HEK293 (cell line): ENCODE measurements around the gene RNU7-1.

Experiments used
- CTCF ChIA-PET: fragments of 350-600 bp; formaldehyde crosslinking; extraction: SDS; loops from one replicate; lab custom pipeline; 2021; ENCODE audit warnings: antibody characterized with exemption; lab: Yijun Ruan, JAX
- POLR2A ChIA-PET: fragments of 300-600 bp; formaldehyde crosslinking; extraction: SDS; loops from one replicate; lab custom pipeline; 2020; ENCODE audit warnings: antibody characterized with exemption, inconsistent platforms; lab: Yijun Ruan, JAX
- H3K27ac ChIP-seq: fragments of 200-500 bp; sonication (Bioruptor generic); 2 replicates; pipeline ENCODE4 v1.5.1; 2014; ENCODE audit warnings: low read depth, low read length, control low read depth, inconsistent platforms; ENCODE audit errors: extremely low read depth
- H3K36me3 ChIP-seq, 2 experiments: fragments of 200-500 bp in 1 of 2; sonication (Bioruptor generic) in 1 of 2; 1 replicate in 1 of 2; 2 replicates in 1 of 2; pipeline ENCODE4 v1.5.1; 2014 to 2017; ENCODE audit warnings: inconsistent platforms in 2 of 2, low read length in 2 of 2; ENCODE audit not compliant: control insufficient read depth in 2 of 2, insufficient read depth in 1 of 2
- H3K4me1 ChIP-seq: fragments of 200-500 bp; sonication (Bioruptor generic); 2 replicates; pipeline ENCODE4 v1.5.1; 2014; ENCODE audit warnings: mild to moderate bottlenecking, low read length, inconsistent platforms; ENCODE audit not compliant: control insufficient read depth, insufficient read depth
- H3K4me3 ChIP-seq: 2 replicates; pipeline ENCODE4 v1.5.1; 2011; ENCODE audit warnings: low read depth, mild to moderate bottlenecking, control low read depth, low read length, moderate library complexity
- H3K9me3 ChIP-seq: fragments of 200-500 bp; sonication (Bioruptor generic); 2 replicates; pipeline ENCODE4 v1.5.1; 2014; ENCODE audit warnings: low read depth, low read length, inconsistent platforms; ENCODE audit not compliant: control insufficient read depth, insufficient read depth
- GLI4 ChIP-seq: fragments of 450-650 bp; formaldehyde crosslinking; IDR thresholded peaks from 2 replicates; pipeline ENCODE4 v1.5.1; 2016; ENCODE audit warnings: missing biosample characterization, missing genetic modification characterization
- KLF16 ChIP-seq: fragments of 450-650 bp; formaldehyde crosslinking; IDR thresholded peaks from 2 replicates; pipeline ENCODE4 v1.5.1; 2017; ENCODE audit warnings: missing biosample characterization, missing genetic modification characterization
- SP7 ChIP-seq: fragments of 450-650 bp; formaldehyde crosslinking; IDR thresholded peaks from 2 replicates; pipeline ENCODE4 v1.5.1; 2016; ENCODE audit warnings: missing biosample characterization, missing genetic modification characterization
- YY1 ChIP-seq: fragments of 450-650 bp; formaldehyde crosslinking; IDR thresholded peaks from 2 replicates; pipeline ENCODE4 v1.5.1; 2018; ENCODE audit warnings: missing biosample characterization, missing genetic modification characterization
- ZBTB7A ChIP-seq: fragments of 450-650 bp; formaldehyde crosslinking; IDR thresholded peaks from 2 replicates; pipeline ENCODE4 v1.5.1; 2016; ENCODE audit warnings: low read depth, missing biosample characterization, missing genetic modification characterization
- ZFP41 ChIP-seq: fragments of 450-650 bp; formaldehyde crosslinking; IDR thresholded peaks from 2 replicates; pipeline ENCODE4 v1.5.1; 2016; ENCODE audit warnings: missing biosample characterization, missing genetic modification characterization, borderline replicate concordance
- ZNF18 ChIP-seq: fragments of 450-650 bp; formaldehyde crosslinking; IDR thresholded peaks from 2 replicates; pipeline ENCODE4 v1.5.1; 2016; ENCODE audit warnings: missing biosample characterization, missing genetic modification characterization
- ZNF23 ChIP-seq: fragments of 450-650 bp; formaldehyde crosslinking; IDR thresholded peaks from 2 replicates; pipeline ENCODE4 v1.5.1; 2016; ENCODE audit warnings: missing biosample characterization, missing genetic modification characterization, borderline replicate concordance
- ZNF24 ChIP-seq: fragments of 450-650 bp; formaldehyde crosslinking; IDR thresholded peaks from 2 replicates; pipeline ENCODE4 v1.5.1; 2016; ENCODE audit warnings: missing biosample characterization, missing genetic modification characterization
- ZNF335 ChIP-seq: fragments of 450-650 bp; formaldehyde crosslinking; conservative IDR thresholded peaks from 2 replicates; pipeline ENCODE4 v1.5.1; 2016; ENCODE audit warnings: missing biosample characterization, missing genetic modification characterization
- ZNF449 ChIP-seq: fragments of 450-650 bp; formaldehyde crosslinking; IDR thresholded peaks from 2 replicates; pipeline ENCODE4 v1.5.1; 2017; ENCODE audit warnings: missing biosample characterization, mild to moderate bottlenecking, missing genetic modification characterization, moderate library complexity
- ZNF561 ChIP-seq: fragments of 450-650 bp; IDR thresholded peaks from 2 replicates; pipeline ENCODE4 v1.5.1; 2018; ENCODE audit warnings: missing biosample characterization, missing genetic modification characterization, borderline replicate concordance
- ZNF692 ChIP-seq: fragments of 450-650 bp; formaldehyde crosslinking; IDR thresholded peaks from 2 replicates; pipeline ENCODE4 v1.5.1; 2016; ENCODE audit warnings: missing biosample characterization, missing genetic modification characterization
- ZNF768 ChIP-seq: fragments of 450-650 bp; formaldehyde crosslinking; IDR thresholded peaks from 2 replicates; pipeline ENCODE4 v1.5.1; 2018; ENCODE audit warnings: missing biosample characterization, mild to moderate bottlenecking, missing genetic modification characterization
- ZNF785 ChIP-seq: fragments of 450-650 bp; formaldehyde crosslinking; IDR thresholded peaks from 2 replicates; pipeline ENCODE4 v1.5.1; 2016; ENCODE audit warnings: missing biosample characterization, missing genetic modification characterization
- ZNF837 ChIP-seq: fragments of 450-650 bp; formaldehyde crosslinking; IDR thresholded peaks from 2 replicates; pipeline ENCODE4 v1.5.1; 2016; ENCODE audit warnings: missing biosample characterization, missing genetic modification characterization
- ZSCAN30 ChIP-seq: fragments of 450-650 bp; IDR thresholded peaks from 2 replicates; pipeline ENCODE4 v1.5.1; 2018; ENCODE audit warnings: missing biosample characterization, mild to moderate bottlenecking, missing genetic modification characterization, moderate library complexity
- ZXDB ChIP-seq: fragments of 450-650 bp; formaldehyde crosslinking; IDR thresholded peaks from 2 replicates; pipeline ENCODE4 v1.5.1; 2016; ENCODE audit warnings: missing biosample characterization, missing genetic modification characterization
- TF ChIP-seq, protein P1 (sequence below): fragments of 450-650 bp; formaldehyde crosslinking; conservative IDR thresholded peaks from 2 replicates; pipeline ENCODE4 v1.5.1; 2016; ENCODE audit warnings: low read depth, missing biosample characterization, missing genetic modification characterization
- TF ChIP-seq, protein P2 (sequence below): fragments of 450-650 bp; formaldehyde crosslinking; IDR thresholded peaks from 2 replicates; pipeline ENCODE4 v1.5.1; 2016; ENCODE audit warnings: missing biosample characterization, missing genetic modification characterization
- TF ChIP-seq, protein P3 (sequence below): fragments of 450-650 bp; formaldehyde crosslinking; IDR thresholded peaks from 2 replicates; pipeline ENCODE4 v1.5.1; 2016; ENCODE audit warnings: missing biosample characterization, missing genetic modification characterization

Gene RNU7-1

GRCh38 chr12:6943722-6944380, at the start of gene RNU7-1, which contains the start of gene C12orf57:
RNU7-1 (plus strand) TSS chr12:6943816.
C12orf57 (plus strand) TSS chr12:6944022; CDS start chr12:6944122, 100 bp downstream.
- peaks cover 10 to 37% of the 10 kb centered on the region in 2 experiments; a peak in 2 of 3 replicates for H3K36me3 ChIP-seq
- CTCF ChIA-PET = interaction anchor here (0.6 to 6.8 kb wide), 24 partner anchors 8 to 324 kb away, joined by 3 to 138 read pairs (median 6); partner anchors contain the start of genes C1R, C1RL and SPSB2
- no peaks in the 10 kb centered on the region for H3K9me3 ChIP-seq
- H3K4me1 ChIP-seq = peaks cover 14% of the 10 kb centered on the region
- POLR2A ChIA-PET = interaction anchor here (0.6 to 4.9 kb wide), 39 partner anchors 9 to 410 kb away, joined by 3 to 99 read pairs (median 5); partner anchors contain the start of genes C1RL, CDCA3, COPS7A and ENO2
- peak within 1 kb of the TSS; percentile 61 for H3K4me3 ChIP-seq
- H3K27ac ChIP-seq = peak within 1 kb of the TSS; percentile 87
- TF ChIP-seq ZNF785 (tag by site-specific recombination) = 0 out of 2 replicates have a peak, but pooled peaks have one; percentile 43
- no peak; the same call in 1 of the 2 replicates for TF ChIP-seq ZNF335 (tag by site-specific recombination)
- TF ChIP-seq, protein P1, sequence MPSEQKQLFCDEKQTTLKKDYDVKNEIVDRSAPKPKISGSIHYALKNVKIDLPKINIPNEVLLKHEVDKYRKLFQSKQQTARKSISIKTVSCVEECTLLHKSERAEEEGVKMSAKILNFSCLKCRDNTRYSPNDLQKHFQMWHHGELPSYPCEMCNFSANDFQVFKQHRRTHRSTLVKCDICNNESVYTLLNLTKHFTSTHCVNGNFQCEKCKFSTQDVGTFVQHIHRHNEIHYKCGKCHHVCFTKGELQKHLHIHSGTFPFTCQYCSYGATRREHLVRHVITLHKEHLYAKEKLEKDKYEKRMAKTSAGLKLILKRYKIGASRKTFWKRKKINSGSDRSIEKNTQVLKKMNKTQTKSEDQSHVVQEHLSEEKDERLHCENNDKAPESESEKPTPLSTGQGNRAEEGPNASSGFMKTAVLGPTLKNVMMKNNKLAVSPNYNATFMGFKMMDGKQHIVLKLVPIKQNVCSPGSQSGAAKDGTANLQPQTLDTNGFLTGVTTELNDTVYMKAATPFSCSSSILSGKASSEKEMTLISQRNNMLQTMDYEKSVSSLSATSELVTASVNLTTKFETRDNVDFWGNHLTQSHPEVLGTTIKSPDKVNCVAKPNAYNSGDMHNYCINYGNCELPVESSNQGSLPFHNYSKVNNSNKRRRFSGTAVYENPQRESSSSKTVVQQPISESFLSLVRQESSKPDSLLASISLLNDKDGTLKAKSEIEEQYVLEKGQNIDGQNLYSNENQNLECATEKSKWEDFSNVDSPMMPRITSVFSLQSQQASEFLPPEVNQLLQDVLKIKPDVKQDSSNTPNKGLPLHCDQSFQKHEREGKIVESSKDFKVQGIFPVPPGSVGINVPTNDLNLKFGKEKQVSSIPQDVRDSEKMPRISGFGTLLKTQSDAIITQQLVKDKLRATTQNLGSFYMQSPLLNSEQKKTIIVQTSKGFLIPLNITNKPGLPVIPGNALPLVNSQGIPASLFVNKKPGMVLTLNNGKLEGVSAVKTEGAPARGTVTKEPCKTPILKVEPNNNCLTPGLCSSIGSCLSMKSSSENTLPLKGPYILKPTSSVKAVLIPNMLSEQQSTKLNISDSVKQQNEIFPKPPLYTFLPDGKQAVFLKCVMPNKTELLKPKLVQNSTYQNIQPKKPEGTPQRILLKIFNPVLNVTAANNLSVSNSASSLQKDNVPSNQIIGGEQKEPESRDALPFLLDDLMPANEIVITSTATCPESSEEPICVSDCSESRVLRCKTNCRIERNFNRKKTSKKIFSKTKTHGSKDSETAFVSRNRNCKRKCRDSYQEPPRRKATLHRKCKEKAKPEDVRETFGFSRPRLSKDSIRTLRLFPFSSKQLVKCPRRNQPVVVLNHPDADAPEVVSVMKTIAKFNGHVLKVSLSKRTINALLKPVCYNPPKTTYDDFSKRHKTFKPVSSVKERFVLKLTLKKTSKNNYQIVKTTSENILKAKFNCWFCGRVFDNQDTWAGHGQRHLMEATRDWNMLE (tag by site-specific recombination) = peak; percentile 38; the same call in 1 of the 2 replicates
- peak; percentile 42; the same call in 1 of the 2 replicates for TF ChIP-seq ZNF18 (tag by site-specific recombination)
- TF ChIP-seq ZSCAN30 (tag by site-specific recombination) = peak; percentile 62
- TF ChIP-seq, protein P2, sequence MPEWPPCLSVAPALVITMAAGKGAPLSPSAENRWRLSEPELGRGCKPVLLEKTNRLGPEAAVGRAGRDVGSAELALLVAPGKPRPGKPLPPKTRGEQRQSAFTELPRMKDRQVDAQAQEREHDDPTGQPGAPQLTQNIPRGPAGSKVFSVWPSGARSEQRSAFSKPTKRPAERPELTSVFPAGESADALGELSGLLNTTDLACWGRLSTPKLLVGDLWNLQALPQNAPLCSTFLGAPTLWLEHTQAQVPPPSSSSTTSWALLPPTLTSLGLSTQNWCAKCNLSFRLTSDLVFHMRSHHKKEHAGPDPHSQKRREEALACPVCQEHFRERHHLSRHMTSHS = no peak
- peak; percentile 89 for TF ChIP-seq ZXDB (tag by site-specific recombination)
- peak; percentile 70 for TF ChIP-seq SP7 (tag by site-specific recombination)
- TF ChIP-seq ZNF23 = no peak
- TF ChIP-seq, protein P3, sequence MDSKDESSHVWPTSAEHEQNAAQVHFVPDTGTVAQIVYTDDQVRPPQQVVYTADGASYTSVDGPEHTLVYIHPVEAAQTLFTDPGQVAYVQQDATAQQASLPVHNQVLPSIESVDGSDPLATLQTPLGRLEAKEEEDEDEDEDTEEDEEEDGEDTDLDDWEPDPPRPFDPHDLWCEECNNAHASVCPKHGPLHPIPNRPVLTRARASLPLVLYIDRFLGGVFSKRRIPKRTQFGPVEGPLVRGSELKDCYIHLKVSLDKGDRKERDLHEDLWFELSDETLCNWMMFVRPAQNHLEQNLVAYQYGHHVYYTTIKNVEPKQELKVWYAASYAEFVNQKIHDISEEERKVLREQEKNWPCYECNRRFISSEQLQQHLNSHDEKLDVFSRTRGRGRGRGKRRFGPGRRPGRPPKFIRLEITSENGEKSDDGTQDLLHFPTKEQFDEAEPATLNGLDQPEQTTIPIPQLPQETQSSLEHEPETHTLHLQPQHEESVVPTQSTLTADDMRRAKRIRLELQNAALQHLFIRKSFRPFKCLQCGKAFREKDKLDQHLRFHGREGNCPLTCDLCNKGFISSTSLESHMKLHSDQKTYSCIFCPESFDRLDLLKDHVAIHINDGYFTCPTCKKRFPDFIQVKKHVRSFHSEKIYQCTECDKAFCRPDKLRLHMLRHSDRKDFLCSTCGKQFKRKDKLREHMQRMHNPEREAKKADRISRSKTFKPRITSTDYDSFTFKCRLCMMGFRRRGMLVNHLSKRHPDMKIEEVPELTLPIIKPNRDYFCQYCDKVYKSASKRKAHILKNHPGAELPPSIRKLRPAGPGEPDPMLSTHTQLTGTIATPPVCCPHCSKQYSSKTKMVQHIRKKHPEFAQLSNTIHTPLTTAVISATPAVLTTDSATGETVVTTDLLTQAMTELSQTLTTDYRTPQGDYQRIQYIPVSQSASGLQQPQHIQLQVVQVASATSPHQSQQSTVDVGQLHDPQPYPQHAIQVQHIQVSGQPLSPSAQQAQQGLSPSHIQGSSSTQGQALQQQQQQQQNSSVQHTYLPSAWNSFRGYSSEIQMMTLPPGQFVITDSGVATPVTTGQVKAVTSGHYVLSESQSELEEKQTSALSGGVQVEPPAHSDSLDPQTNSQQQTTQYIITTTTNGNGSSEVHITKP (tag by site-specific recombination) = peak; percentile 36
- no peak for TF ChIP-seq ZFP41 (tag by site-specific recombination)
- 0 out of 2 replicates have a peak, but pooled peaks have one; percentile 53 for TF ChIP-seq ZBTB7A (tag by site-specific recombination)
- no peak for TF ChIP-seq ZNF837 (tag by site-specific recombination)
- peak; percentile 57 for TF ChIP-seq ZNF24 (tag by site-specific recombination)
- TF ChIP-seq ZNF449 (tag by site-specific recombination) = peak; percentile 1; the same call in 1 of the 2 replicates
- TF ChIP-seq KLF16 (tag by site-specific recombination) = peak; percentile 51
- TF ChIP-seq ZNF768 = peak; percentile 47; the same call in 1 of the 2 replicates
- TF ChIP-seq ZNF561 (tag by site-specific recombination) = peak; percentile 42; the same call in 1 of the 2 replicates
- peak; percentile 75; the same call in 1 of the 2 replicates for TF ChIP-seq YY1 (tag by site-specific recombination)
- no peak; the same call in 1 of the 2 replicates for TF ChIP-seq ZNF692 (tag by site-specific recombination)
- TF ChIP-seq GLI4 (tag by site-specific recombination) = peak; percentile 55; the same call in 1 of the 2 replicates
